Astrocyte (in vitro differentiated cells and primary cell): ENCODE data around the gene URI1. TPM values are rescaled to one million over a fixed set of nuclear protein-coding genes. Genes with fewer than 3 reads are reported as not detected.

ENCODE experiments used
- DNase-seq: peaks from one replicate; pipeline ENCODE4 v3.0.0-alpha.2; 2010; ENCODE audit warnings: low read depth
- FAIRE-seq: peaks from 2 replicates; lab custom pipeline; 2011; peaks lifted over from hg19 to GRCh38; lab: Jason Lieb, UNC
- H2AFZ ChIP-seq: 2 replicates; pipeline ENCODE4 v1.6.0; 2012; ENCODE audit warnings: low read depth, low read length, inconsistent platforms
- H3K27ac ChIP-seq: 2 replicates; pipeline ENCODE4 v1.5.1; 2011; ENCODE audit warnings: low read depth, low read length, inconsistent platforms
- H3K27me3 ChIP-seq: 2 replicates; pipeline ENCODE4 v1.6.0; 2011; ENCODE audit warnings: low read length, inconsistent platforms; ENCODE audit not compliant: insufficient read depth
- H3K36me3 ChIP-seq: 2 replicates; pipeline ENCODE4 v1.5.1; 2011; ENCODE audit warnings: low read length, inconsistent platforms; ENCODE audit not compliant: insufficient read depth
- H3K4me1 ChIP-seq: 2 replicates; pipeline ENCODE4 v1.5.1; 2011; ENCODE audit warnings: low read length, inconsistent platforms; ENCODE audit not compliant: insufficient read depth
- H3K4me2 ChIP-seq: 2 replicates; pipeline ENCODE4 v1.6.0; 2012; ENCODE audit warnings: low read length, inconsistent platforms
- H3K4me3 ChIP-seq: 2 replicates; pipeline ENCODE4 v1.5.1; 2011; ENCODE audit warnings: low read depth, mild to moderate bottlenecking, low read length, inconsistent platforms; ENCODE audit not compliant: insufficient read depth
- H3K79me2 ChIP-seq: 2 replicates; pipeline ENCODE4 v1.6.0; 2012; ENCODE audit warnings: mild to moderate bottlenecking, low read length, inconsistent platforms; ENCODE audit not compliant: insufficient read depth
- H3K9ac ChIP-seq: 2 replicates; pipeline ENCODE4 v1.6.0; 2012; ENCODE audit warnings: mild to moderate bottlenecking, low read length, inconsistent platforms
- H3K9me3 ChIP-seq: 2 replicates; pipeline ENCODE4 v1.5.1; 2012; ENCODE audit warnings: low read depth, mild to moderate bottlenecking, low read length, inconsistent platforms; ENCODE audit not compliant: insufficient read depth
- H4K20me1 ChIP-seq: 2 replicates; pipeline ENCODE4 v1.6.0; 2012; ENCODE audit warnings: low read length, inconsistent platforms; ENCODE audit not compliant: insufficient read depth
- H3K27ac Mint-ChIP-seq: one replicate; pipeline ENCODE4 v1.8.0; 2021; ENCODE audit warnings: mild to moderate bottlenecking, mixed read lengths; ENCODE audit not compliant: unreplicated experiment
- H3K27me3 Mint-ChIP-seq: one replicate; pipeline ENCODE4 v1.8.0; 2021; ENCODE audit warnings: low read depth, mixed read lengths; ENCODE audit not compliant: unreplicated experiment
- H3K36me3 Mint-ChIP-seq: one replicate; pipeline ENCODE4 v1.8.0; 2021; ENCODE audit warnings: low read depth, mixed read lengths; ENCODE audit not compliant: unreplicated experiment
- H3K4me1 Mint-ChIP-seq: one replicate; pipeline ENCODE4 v1.8.0; 2021; ENCODE audit warnings: low read depth, mixed read lengths; ENCODE audit not compliant: unreplicated experiment
- H3K4me3 Mint-ChIP-seq: one replicate; pipeline ENCODE4 v1.8.0; 2021; ENCODE audit warnings: mild to moderate bottlenecking, moderate library complexity, mixed read lengths; ENCODE audit not compliant: unreplicated experiment
- H3K9me3 Mint-ChIP-seq: one replicate; pipeline ENCODE4 v1.8.0; 2021; ENCODE audit warnings: mild to moderate bottlenecking, mixed read lengths; ENCODE audit not compliant: unreplicated experiment
- CTCF ChIP-seq: IDR thresholded peaks from 2 replicates; pipeline ENCODE4 v1.5.1; 2011; ENCODE audit warnings: low read depth, mild to moderate bottlenecking, inconsistent platforms, low read length, moderate library complexity; ENCODE audit not compliant: insufficient read depth
- EZH2 ChIP-seq: IDR thresholded peaks from 2 replicates; pipeline ENCODE4 v1.6.1; 2012; ENCODE audit warnings: mild to moderate bottlenecking, low read length, inconsistent platforms; ENCODE audit not compliant: insufficient read depth
- total RNA-seq: library from RNA; stranded (reverse); gene quantifications from 2 replicates; pipeline ENCODE4 v1.2.1, GENCODE V29; 2021

Gene URI1
- total RNA-seq, 1 donor from 2014 or later = 61.4 TPM

- FAIRE-seq = no peak
- H3K9me3 Mint-ChIP-seq = peaks cover 2% of the 10 kb centered on the region
Observed at GRCh38 chr19:29934781-29935180, 7.3 kb upstream of the URI1 start.

GRCh38 chr19:29936409-29936808 is 5.6 kb upstream of the URI1 start:
- H3K27me3 Mint-ChIP-seq = peaks cover 10% of the 10 kb centered on the region

More at GRCh38 chr19:29934781-29935180, 7.3 kb upstream of the URI1 start:
- Histone ChIP-seq H3K27me3 (no peaks in the 10 kb centered on the region), H3K79me2 (no peaks in the 10 kb centered on the region), H3K4me2 (no peak overlapping the region), H4K20me1 (no peaks in the 10 kb centered on the region), H2AFZ (no peak overlapping the region), H3K27ac (no peak overlapping the region), H3K36me3 (no peaks in the 10 kb centered on the region), H3K4me1 (no peaks in the 10 kb centered on the region), H3K4me3 (no peak overlapping the region), H3K9ac (no peak overlapping the region), H3K9me3 (no peaks in the 10 kb centered on the region)
- Mint-ChIP-seq H3K27ac (no peak overlapping the region), H3K36me3 (no peaks in the 10 kb centered on the region), H3K4me3 (no peak overlapping the region), H3K4me1 (no peaks in the 10 kb centered on the region), H3K27me3 (peaks cover 7% of the 10 kb centered on the region)
- no peak for DNase-seq
- TF ChIP-seq EZH2 (no peak), CTCF (no peak)

More at GRCh38 chr19:29936409-29936808, 5.6 kb upstream of the URI1 start:
- Mint-ChIP-seq H3K4me1 (no peaks in the 10 kb centered on the region), H3K4me3 (no peak overlapping the region), H3K27ac (no peak overlapping the region), H3K36me3 (no peaks in the 10 kb centered on the region), H3K9me3 (peaks cover 5% of the 10 kb centered on the region)
- no peak overlapping the region for H3K4me2 ChIP-seq
- no peaks in the 10 kb centered on the region for H4K20me1 ChIP-seq
- no peak for TF ChIP-seq EZH2
- no peak for TF ChIP-seq CTCF
- H3K9me3 ChIP-seq = no peaks in the 10 kb centered on the region
- no peaks in the 10 kb centered on the region for H3K27me3 ChIP-seq
- no peak for FAIRE-seq
- no peak overlapping the region for H3K4me3 ChIP-seq
- no peak for DNase-seq
- H3K4me1 ChIP-seq = no peaks in the 10 kb centered on the region
- H3K27ac ChIP-seq = no peak overlapping the region
- no peak overlapping the region for H2AFZ ChIP-seq
- H3K36me3 ChIP-seq = no peaks in the 10 kb centered on the region
- no peaks in the 10 kb centered on the region for H3K79me2 ChIP-seq
- no peak overlapping the region for H3K9ac ChIP-seq
